Measurements from ENCODE around the gene MYBPH.

The MYBPH gene

DNA sequence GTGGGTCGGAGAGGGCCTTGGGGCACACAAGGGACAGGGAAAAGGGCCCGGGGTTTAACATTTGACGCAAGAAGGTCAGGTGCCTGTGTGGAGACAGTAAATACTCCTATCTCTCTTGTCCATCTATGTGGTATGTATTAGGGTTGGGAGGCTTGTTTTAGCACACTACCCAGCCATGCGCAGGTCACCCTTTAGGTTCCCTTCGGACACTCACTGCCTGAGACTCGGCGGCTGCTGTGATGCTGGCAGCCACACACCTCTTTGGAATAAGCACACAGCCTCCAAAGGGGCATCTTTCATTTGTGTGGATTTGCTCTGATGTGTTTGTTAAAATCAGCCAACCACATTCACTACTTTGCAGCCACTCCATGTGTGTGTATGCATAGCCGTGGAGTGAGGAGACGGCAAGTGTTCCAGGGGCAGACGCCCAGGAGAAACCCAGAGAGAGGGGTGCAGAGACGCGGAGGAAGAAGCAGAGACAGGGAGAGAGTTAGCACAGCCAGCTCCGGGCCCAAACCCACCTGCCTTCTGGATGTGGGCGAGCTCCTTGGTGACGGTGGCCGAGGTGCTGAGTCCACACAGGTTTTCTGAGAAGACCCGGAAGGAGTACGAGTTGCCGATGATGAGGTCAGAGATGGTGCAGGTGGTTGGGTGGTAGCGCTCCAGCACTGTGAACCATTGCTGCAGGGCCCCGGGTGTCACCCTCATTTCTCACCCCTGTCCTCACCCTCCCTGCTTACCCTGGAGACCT lies 5.7 kb downstream of the MYBPH start:
- Mint-ChIP-seq H3K27me3 (peaks cover 6% of the 10 kb centered on the region), H3K4me3 (no peak overlapping the region), H3K27ac (no peak overlapping the region), H3K4me1 (ENCODE audit: low read depth) (no peaks in the 10 kb centered on the region), H3K9me3 (no peaks in the 10 kb centered on the region), H3K36me3 (ENCODE audit: low read depth) (no peaks in the 10 kb centered on the region)
- DNase-seq, result no peak

- no peaks in the 10 kb centered on the region for H3K36me3 Mint-ChIP-seq (ENCODE audit: low read depth)
- H3K9me3 Mint-ChIP-seq, result no peaks in the 10 kb centered on the region
- H3K27me3 Mint-ChIP-seq, result peaks cover 9% of the 10 kb centered on the region
- no peak overlapping the region for H3K4me3 Mint-ChIP-seq
- no peak overlapping the region for H3K27ac Mint-ChIP-seq
- no peaks in the 10 kb centered on the region for H3K4me1 Mint-ChIP-seq (ENCODE audit: low read depth)
- DNase-seq, result no peak
These were observed 6.6 kb downstream of the MYBPH start for GRCh38 chr1:203168991-203169390.

GRCh38 chr1:203168256-203168786 lies 7.3 kb downstream of the MYBPH start:
- no peaks in the 10 kb centered on the region for H3K9me3 Mint-ChIP-seq
- H3K4me1 Mint-ChIP-seq (ENCODE audit: low read depth), result no peaks in the 10 kb centered on the region
- peaks cover 9% of the 10 kb centered on the region for H3K27me3 Mint-ChIP-seq
- no peak overlapping the region for H3K27ac Mint-ChIP-seq
- no peaks in the 10 kb centered on the region for H3K36me3 Mint-ChIP-seq (ENCODE audit: low read depth)
- no peak overlapping the region for H3K4me3 Mint-ChIP-seq
- DNase-seq, result no peak

DNA sequence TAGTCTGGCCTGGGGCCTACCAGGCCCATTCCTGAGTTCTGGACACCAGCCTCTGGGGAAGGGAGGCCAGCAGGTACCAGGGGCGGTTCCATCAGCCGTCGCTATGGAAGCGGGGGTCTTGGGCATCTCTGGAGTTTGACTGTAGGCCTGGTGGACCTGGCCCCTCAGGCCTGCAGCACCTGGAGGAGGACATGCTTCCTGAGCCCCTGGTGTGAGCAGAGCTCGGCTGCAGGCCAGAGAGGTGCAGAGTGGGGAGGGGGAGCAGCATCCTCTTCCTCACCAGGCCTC lies 7.8 kb downstream of the MYBPH start:
- Mint-ChIP-seq H3K27me3 (peaks cover 14% of the 10 kb centered on the region), H3K36me3 (ENCODE audit: low read depth) (no peaks in the 10 kb centered on the region), H3K4me1 (ENCODE audit: low read depth) (no peaks in the 10 kb centered on the region), H3K27ac (no peak overlapping the region), H3K9me3 (no peaks in the 10 kb centered on the region), H3K4me3 (no peak overlapping the region)
- DNase-seq, result no peak

GRCh38 chr1:203167026-203167912 lies 8.4 kb downstream of the MYBPH start:
- no peaks in the 10 kb centered on the region for H3K36me3 Mint-ChIP-seq (ENCODE audit: low read depth)
- H3K27ac Mint-ChIP-seq, result no peak overlapping the region
- no peaks in the 10 kb centered on the region for H3K4me1 Mint-ChIP-seq (ENCODE audit: low read depth)
- H3K4me3 Mint-ChIP-seq, result no peak overlapping the region
- DNase-seq, result no peak
- peaks cover 19% of the 10 kb centered on the region for H3K27me3 Mint-ChIP-seq
- H3K9me3 Mint-ChIP-seq, result no peaks in the 10 kb centered on the region

DNA sequence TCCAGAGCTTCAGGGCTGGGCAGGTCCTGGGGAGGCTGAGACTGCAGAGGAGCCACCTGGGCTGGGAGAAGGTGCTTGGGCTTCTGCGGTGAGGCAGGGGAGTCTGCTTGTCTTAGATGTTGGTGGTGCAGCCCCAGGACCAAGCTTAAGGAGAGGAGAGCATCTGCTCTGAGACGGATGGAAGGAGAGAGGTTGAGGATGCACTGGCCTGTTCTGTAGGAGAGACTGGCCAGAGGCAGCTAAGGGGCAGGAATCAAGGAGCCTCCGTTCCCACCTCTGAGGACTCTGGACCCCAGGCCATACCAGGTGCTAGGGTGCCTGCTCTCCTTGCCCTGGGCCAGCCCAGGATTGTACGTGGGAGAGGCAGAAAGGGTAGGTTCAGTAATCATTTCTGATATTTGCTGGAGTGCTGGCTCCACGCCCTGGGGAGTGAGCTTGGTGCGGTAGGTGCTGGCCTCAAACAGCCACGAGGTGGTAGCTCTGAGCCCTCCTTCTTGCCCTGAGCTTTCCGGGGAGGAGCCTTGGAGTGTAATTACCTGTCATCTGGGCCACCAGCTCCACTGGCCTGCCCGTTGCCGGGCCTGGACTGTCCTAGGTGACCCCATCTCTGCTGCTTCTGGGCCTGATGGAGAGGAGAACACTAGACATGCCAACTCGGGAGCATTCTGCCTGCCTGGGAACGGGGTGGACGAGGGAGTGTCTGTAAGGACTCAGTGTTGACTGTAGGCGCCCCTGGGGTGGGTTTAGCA lies 9.3 kb downstream of the MYBPH start:
- DNase-seq, result no peak
- Mint-ChIP-seq H3K27me3 (peaks cover 20% of the 10 kb centered on the region), H3K9me3 (no peaks in the 10 kb centered on the region), H3K4me3 (no peak overlapping the region), H3K36me3 (ENCODE audit: low read depth) (no peaks in the 10 kb centered on the region), H3K4me1 (ENCODE audit: low read depth) (no peaks in the 10 kb centered on the region), H3K27ac (no peak overlapping the region)

DNA sequence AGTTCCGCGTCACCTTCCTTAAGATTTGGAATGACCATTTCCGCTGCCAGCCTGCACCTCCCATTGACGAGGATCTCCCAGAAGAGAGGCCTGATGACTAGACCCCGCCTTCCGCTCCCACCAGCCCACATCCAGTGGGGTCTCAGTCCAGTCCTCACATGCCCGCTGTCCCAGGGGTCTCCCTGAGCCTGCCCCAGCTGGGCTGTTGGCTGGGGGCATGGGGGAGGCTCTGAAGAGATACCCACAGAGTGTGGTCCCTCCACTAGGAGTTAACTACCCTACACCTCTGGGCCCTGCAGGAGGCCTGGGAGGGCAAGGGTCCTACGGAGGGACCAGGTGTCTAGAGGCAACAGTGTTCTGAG lies 9.8 kb downstream of the MYBPH start:
- DNase-seq, result no peak
- no peaks in the 10 kb centered on the region for H3K36me3 Mint-ChIP-seq (ENCODE audit: low read depth)
- H3K27me3 Mint-ChIP-seq, result peaks cover 20% of the 10 kb centered on the region
- H3K4me3 Mint-ChIP-seq, result no peak overlapping the region
- H3K4me1 Mint-ChIP-seq (ENCODE audit: low read depth), result no peaks in the 10 kb centered on the region
- H3K27ac Mint-ChIP-seq, result no peak overlapping the region
- no peaks in the 10 kb centered on the region for H3K9me3 Mint-ChIP-seq

DNA sequence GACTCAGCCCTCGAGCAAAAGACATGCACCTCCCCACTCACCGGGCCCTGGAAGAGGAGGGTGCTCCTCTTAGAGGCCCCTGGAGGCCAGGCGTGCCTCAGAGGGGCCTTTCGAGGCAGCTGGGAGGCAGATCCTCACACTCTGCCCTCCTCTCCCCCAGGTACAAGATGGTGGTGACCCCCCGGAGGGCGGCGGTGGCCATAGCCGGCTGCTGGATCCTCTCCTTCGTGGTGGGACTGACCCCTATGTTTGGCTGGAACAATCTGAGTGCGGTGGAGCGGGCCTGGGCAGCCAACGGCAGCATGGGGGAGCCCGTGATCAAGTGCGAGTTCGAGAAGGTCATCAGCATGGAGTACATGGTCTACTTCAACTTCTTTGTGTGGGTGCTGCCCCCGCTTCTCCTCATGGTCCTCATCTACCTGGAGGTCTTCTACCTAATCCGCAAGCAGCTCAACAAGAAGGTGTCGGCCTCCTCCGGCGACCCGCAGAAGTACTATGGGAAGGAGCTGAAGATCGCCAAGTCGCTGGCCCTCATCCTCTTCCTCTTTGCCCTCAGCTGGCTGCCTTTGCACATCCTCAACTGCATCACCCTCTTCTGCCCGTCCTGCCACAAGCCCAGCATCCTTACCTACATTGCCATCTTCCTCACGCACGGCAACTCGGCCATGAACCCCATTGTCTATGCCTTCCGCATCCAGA lies 10.4 kb downstream of the MYBPH start:
- Mint-ChIP-seq H3K4me1 (ENCODE audit: low read depth) (no peaks in the 10 kb centered on the region), H3K9me3 (no peaks in the 10 kb centered on the region), H3K36me3 (ENCODE audit: low read depth) (no peaks in the 10 kb centered on the region), H3K4me3 (no peak overlapping the region), H3K27me3 (peaks cover 20% of the 10 kb centered on the region), H3K27ac (no peak overlapping the region)
- DNase-seq, result no peak

DNA sequence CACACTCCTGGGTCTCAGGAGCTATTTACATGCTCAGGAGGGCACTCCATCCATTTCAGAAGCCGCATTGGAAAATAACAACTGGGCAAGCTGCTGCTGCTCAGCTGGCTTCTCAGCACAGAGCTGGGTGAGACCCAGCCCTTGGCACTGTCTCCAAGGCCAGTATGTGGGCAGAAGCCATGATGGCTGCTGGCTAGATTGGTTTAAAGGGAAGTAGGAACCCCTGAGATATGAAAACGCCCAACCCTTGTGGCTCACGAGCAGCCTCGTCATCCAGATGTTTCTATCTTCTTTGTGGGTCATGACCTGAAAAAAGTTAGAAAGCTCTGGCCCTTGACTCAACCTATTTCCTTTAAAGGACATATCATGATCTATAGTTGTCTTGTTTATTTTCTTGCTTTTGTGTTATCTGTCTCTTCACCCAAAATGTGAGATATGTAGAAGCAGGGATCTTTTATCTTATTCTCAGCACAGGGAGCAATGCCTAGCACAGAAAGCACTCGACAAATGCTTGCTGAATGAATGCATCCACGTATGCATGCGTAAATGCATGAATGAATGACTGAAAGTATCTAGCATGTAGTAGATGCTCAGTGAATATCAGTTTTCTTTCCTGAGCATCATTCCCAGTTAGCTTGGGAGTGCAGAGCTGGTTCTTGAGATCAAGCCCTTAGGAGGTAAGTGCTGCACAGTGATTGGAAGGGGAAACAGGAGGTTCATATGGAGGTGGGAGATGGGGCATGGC lies 11.6 kb downstream of the MYBPH start:
- H3K36me3 Mint-ChIP-seq (ENCODE audit: low read depth), result no peaks in the 10 kb centered on the region
- H3K4me3 Mint-ChIP-seq, result no peak overlapping the region
- no peaks in the 10 kb centered on the region for H3K9me3 Mint-ChIP-seq
- H3K27me3 Mint-ChIP-seq, result peaks cover 20% of the 10 kb centered on the region
- no peak for DNase-seq
- no peak overlapping the region for H3K27ac Mint-ChIP-seq
- H3K4me1 Mint-ChIP-seq (ENCODE audit: low read depth), result no peaks in the 10 kb centered on the region

- no peak for DNase-seq
- H3K36me3 Mint-ChIP-seq (ENCODE audit: low read depth), result no peaks in the 10 kb centered on the region
- no peaks in the 10 kb centered on the region for H3K9me3 Mint-ChIP-seq
- H3K27ac Mint-ChIP-seq, result no peak overlapping the region
- no peaks in the 10 kb centered on the region for H3K4me1 Mint-ChIP-seq (ENCODE audit: low read depth)
- H3K27me3 Mint-ChIP-seq, result peaks cover 20% of the 10 kb centered on the region
- no peak overlapping the region for H3K4me3 Mint-ChIP-seq
These were observed 13.2 kb downstream of the MYBPH start for GRCh38 chr1:203162403-203162802.

DNA sequence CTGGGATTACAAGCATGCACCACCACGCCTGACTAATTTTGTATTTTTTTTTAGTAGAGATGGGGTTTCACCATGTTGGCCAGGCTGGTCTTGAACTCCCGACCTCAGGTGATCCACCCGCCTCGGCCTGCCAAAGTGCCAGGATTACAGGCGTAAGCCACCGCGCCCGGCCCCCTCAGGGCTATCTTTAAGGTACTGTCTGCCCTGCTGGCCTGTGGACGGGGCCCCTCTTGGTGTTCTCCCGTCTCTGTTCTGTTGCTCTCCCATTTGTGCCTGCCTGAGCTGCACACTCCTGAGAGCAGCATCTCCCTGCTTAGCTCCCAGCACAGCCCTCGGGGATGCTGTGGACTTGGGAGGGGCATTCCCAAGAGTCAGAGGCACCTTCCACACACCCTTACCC lies 13.9 kb downstream of the MYBPH start:
- DNase-seq, result no peak
- Mint-ChIP-seq H3K4me3 (no peak overlapping the region), H3K36me3 (ENCODE audit: low read depth) (no peaks in the 10 kb centered on the region), H3K27ac (no peak overlapping the region), H3K27me3 (peaks cover 20% of the 10 kb centered on the region), H3K4me1 (ENCODE audit: low read depth) (no peaks in the 10 kb centered on the region), H3K9me3 (no peaks in the 10 kb centered on the region)

DNA sequence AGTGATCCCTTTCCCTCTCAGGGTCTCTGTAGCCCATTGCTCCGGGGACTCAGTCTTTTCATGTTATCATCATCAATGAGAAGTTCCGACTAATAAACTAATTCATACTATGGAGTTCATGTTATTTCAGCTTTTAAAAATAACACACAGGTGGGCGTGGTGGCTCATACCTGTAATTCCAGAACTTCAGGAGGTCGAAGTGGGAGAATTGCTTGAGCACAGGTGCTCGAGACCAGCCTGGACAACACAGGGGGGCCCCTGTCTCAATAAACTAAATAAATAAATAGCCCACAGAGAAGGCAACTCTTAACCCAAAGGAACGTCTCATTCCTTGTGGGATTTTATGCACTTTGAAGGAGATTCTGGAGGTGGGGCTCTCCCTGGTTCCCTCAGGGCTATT lies 14.5 kb downstream of the MYBPH start:
- Mint-ChIP-seq H3K4me3 (no peak overlapping the region), H3K9me3 (no peaks in the 10 kb centered on the region), H3K27me3 (peaks cover 20% of the 10 kb centered on the region), H3K27ac (no peak overlapping the region), H3K36me3 (ENCODE audit: low read depth) (no peaks in the 10 kb centered on the region), H3K4me1 (ENCODE audit: low read depth) (no peaks in the 10 kb centered on the region)
- DNase-seq, result no peak

- Mint-ChIP-seq H3K4me3 (no peak overlapping the region), H3K27ac (no peak overlapping the region), H3K4me1 (ENCODE audit: low read depth) (no peaks in the 10 kb centered on the region), H3K9me3 (no peaks in the 10 kb centered on the region), H3K36me3 (ENCODE audit: low read depth) (no peaks in the 10 kb centered on the region), H3K27me3 (peaks cover 14% of the 10 kb centered on the region)
- no peak for DNase-seq
These were observed 15.8 kb downstream of the MYBPH start for GRCh38 chr1:203159844-203160243.

Data from activated T-cell treated with anti-CD3 and anti-CD28 coated beads, Interleukin-2, amount 50 U/mL, for 24 hours (primary cell).